Measurements from ENCODE around the gene PTPRT. TPM values are rescaled to one million over a fixed set of nuclear protein-coding genes. Genes with fewer than 3 reads are reported as not detected.

Gene PTPRT
- total and polyA plus RNA-seq, 7 donors, result under 0.01 to 0.09 (median 0.03) TPM; not detected in 1

GRCh38 chr20:42739683-42740082 is 450.0 kb downstream of the PTPRT start:
- no peak for TF ChIP-seq CTCF (IDR thresholded peaks at IDR 0.05)
- intact Hi-C loops (cut with DNase I), result no loop called here
- WGBS, 3 donors, result 44 to 62% (median 52%) methylated on average over 3 of the region's 3 CpGs
- Histone ChIP-seq H3K36me3 (ENCODE audit: insufficient read depth in 1 of 2, low read depth in 1 of 2) (no peaks in the 10 kb centered on the region), H3K4me3 (no peak overlapping the region), H3K4me1 (no peaks in the 10 kb centered on the region), H3K27ac (no peak overlapping the region), H3K9me3 (peaks cover 8% of the 10 kb centered on the region), H3K27me3 (ENCODE audit: insufficient read depth in 3 of 3, low read length in 2 of 3) (peaks cover 0 to 7% (median 0%) of the 10 kb centered on the region in 3 donors)
- DNase-seq (no peak), ATAC-seq (no peak)

DNA sequence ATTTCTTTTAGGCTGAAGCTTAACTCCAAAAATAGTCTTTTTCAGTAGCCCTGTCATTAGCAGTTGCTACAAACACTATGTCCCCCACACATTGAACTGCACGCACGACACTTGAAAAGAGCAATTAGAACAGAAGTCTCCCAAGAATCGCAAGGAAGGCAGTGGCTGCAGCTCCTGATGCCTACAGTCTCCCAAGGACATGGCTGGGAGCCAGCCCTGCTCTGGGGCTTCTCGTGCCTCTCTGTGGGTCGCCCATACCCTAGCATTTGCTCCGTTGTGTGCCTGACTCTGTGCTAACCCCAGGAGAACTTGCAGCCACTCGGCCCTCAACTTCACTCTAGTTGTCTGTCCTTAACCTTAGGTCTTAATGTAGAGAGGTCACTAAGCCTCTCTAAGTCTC is 454.2 kb downstream of the PTPRT start:
- Histone ChIP-seq H3K27me3 (ENCODE audit: insufficient read depth in 3 of 3, low read length in 2 of 3) (peaks cover 0 to 7% (median 0%) of the 10 kb centered on the region in 3 donors), H3K27ac (no peak overlapping the region), H3K9me3 (no peaks in the 10 kb centered on the region), H3K36me3 (ENCODE audit: insufficient read depth in 1 of 2, low read depth in 1 of 2) (no peaks in the 10 kb centered on the region), H3K4me1 (no peaks in the 10 kb centered on the region), H3K4me3 (no peak overlapping the region)
- DNase-seq (no peak), ATAC-seq (no peak)
- intact Hi-C loops (cut with DNase I), result no loop called here
- TF ChIP-seq CTCF (IDR thresholded peaks at IDR 0.05), result no peak
- WGBS, 3 donors, result 83 to 87% (median 84%) methylated on average over 7 of the region's 7 CpGs

- Histone ChIP-seq H3K4me3 (no peak overlapping the region), H3K27ac (no peak overlapping the region), H3K36me3 (ENCODE audit: insufficient read depth in 1 of 2, low read depth in 1 of 2) (no peaks in the 10 kb centered on the region), H3K9me3 (no peaks in the 10 kb centered on the region), H3K27me3 (ENCODE audit: insufficient read depth in 3 of 3, low read length in 2 of 3) (peaks cover 0 to 7% (median 0%) of the 10 kb centered on the region in 3 donors), H3K4me1 (no peaks in the 10 kb centered on the region)
- ATAC-seq (no peak), DNase-seq (no peak)
- 48 to 61% (median 56%) methylated on average over 5 of the region's 5 CpGs for WGBS, 3 donors
- TF ChIP-seq CTCF (IDR thresholded peaks at IDR 0.05), result no peak
- intact Hi-C loops (cut with DNase I), result no loop called here
Measured at GRCh38 chr20:42734660-42735368, 454.9 kb downstream of the PTPRT start.

- DNase-seq (no peak), ATAC-seq (no peak)
- Histone ChIP-seq H3K4me1 (no peaks in the 10 kb centered on the region), H3K36me3 (ENCODE audit: insufficient read depth in 1 of 2, low read depth in 1 of 2) (no peaks in the 10 kb centered on the region), H3K9me3 (no peaks in the 10 kb centered on the region), H3K27me3 (ENCODE audit: insufficient read depth in 3 of 3, low read length in 2 of 3) (no peaks in the 10 kb centered on the region), H3K27ac (no peak overlapping the region), H3K4me3 (no peak overlapping the region)
- TF ChIP-seq CTCF (IDR thresholded peaks at IDR 0.05), result no peak
- intact Hi-C loops (cut with DNase I), result no loop called here
- 53 to 71% (median 56%) methylated on average over 2 of the region's 2 CpGs for WGBS, 3 donors
Measured at GRCh38 chr20:42721923-42722322, 467.8 kb downstream of the PTPRT start.
